ENCODE measurements around the gene HIVEP3.

Gene HIVEP3

GRCh38 chr1:41486053-41486370 is 432.7 kb downstream of the HIVEP3 start:
- no peak for DNase-seq

- DNase-seq = no peak
These were observed 433.1 kb downstream of the HIVEP3 start for GRCh38 chr1:41485605-41486004.

GRCh38 chr1:41484402-41485241 is 434.1 kb downstream of the HIVEP3 start, which contains the start of gene EDN2:
Gene EDN2 (minus strand): TSS chr1:41484683. CDS start chr1:41484601, 82 bp downstream.
- DNase-seq = peak; percentile 91

- DNase-seq = no peak
These were observed 434.7 kb downstream of the HIVEP3 start for GRCh38 chr1:41483960-41484401.

- no peak for DNase-seq
These were observed 435.5 kb downstream of the HIVEP3 start for GRCh38 chr1:41483001-41483850.

GRCh38 chr1:41482001-41482765 is 436.5 kb downstream of the HIVEP3 start:
- DNase-seq = no peak

GRCh38 chr1:41481109-41481775 is 437.5 kb downstream of the HIVEP3 start:
- DNase-seq = no peak

GRCh38 chr1:41480204-41481108 is 438.3 kb downstream of the HIVEP3 start:
- DNase-seq = no peak

- no peak for DNase-seq
These were observed 438.9 kb downstream of the HIVEP3 start for GRCh38 chr1:41479808-41480160.

GRCh38 chr1:41479000-41479807 is 439.5 kb downstream of the HIVEP3 start:
- DNase-seq = no peak

- no peak for DNase-seq
These were observed 440.5 kb downstream of the HIVEP3 start for GRCh38 chr1:41478118-41478748.

- DNase-seq = no peak
These were observed 441.8 kb downstream of the HIVEP3 start for GRCh38 chr1:41476807-41477361.

GRCh38 chr1:41475859-41476567 is 442.7 kb downstream of the HIVEP3 start:
- DNase-seq = no peak

- DNase-seq = no peak
These were observed 443.4 kb downstream of the HIVEP3 start for GRCh38 chr1:41475346-41475745.

- no peak for DNase-seq
These were observed 444.0 kb downstream of the HIVEP3 start for GRCh38 chr1:41474490-41475271.

- no peak for DNase-seq
These were observed 444.9 kb downstream of the HIVEP3 start for GRCh38 chr1:41473738-41474362.

GRCh38 chr1:41471658-41472057 is 447.1 kb downstream of the HIVEP3 start:
- DNase-seq = no peak

- no peak for DNase-seq
These were observed 449.0 kb downstream of the HIVEP3 start for GRCh38 chr1:41469706-41470105.
